NCI-H1092 (cell line): ENCODE data around the gene SOBP.
A peak's percentile ranks its signal among the peaks of the same experiment; 100 is the strongest.

Experiments
- DNase-seq: peaks from one replicate; lab custom pipeline; 2025; lab: John Stamatoyannopoulos, UW

SOBP gene

DNA sequence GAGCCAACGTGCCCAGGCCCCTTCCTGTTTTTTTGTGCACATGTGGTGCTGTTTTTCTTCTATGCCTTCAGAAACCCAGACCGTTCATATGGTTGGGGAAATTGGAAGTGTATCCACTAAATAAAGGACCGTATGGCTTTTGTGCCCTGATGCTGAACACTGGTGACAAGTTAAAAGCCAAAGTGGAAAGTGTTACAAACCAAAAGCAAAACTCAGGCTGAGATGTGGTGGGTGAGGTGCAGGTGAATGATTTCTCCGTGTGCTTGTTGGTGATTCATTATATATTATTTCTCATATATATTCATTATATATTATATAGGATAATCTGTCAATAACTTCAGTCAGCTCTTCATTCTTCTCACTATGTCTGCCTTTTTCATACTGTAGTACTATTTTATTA lies 148.6 kb downstream of the SOBP start:
- DNase-seq: no peak

DNA sequence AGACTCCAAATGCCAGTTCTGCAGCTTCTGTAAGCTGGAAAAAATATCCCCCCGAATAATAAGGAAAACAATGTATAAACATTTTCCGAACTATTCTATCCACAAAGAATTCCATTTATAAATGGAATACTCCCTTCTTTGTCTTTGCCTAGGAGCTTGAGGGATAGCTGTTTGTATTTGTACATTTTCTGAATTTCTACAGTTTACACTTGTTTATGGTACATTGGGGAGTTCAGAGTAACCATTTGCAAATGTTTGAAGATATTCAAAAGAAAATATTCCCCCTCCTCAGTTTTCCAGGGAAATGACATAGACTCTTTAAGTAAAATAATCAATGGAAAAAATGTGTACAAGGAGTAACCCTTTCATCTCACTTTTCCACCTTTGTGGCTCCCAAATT lies 149.6 kb downstream of the SOBP start:
- DNase-seq: no peak

DNA sequence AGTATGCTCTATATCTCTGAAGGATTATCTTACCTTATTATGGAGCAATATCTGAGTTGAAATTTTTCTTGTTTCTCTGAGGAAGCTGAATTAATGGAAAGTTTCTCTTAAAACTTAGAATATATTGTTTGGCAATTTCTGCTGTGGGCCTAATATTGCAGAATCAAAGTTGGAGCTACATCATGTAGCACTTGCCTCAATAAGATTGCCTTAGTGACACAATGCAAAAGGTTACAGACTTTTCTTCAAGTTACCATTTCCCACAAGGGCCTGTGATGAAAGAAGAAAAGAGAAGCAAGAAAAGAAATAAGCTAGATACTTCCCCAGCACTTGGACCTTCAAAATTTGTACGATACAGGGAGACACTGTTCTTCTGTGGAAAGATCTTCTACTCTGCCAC lies 151.2 kb downstream of the SOBP start:
- DNase-seq: no peak

- DNase-seq: peak; percentile 38
Measured at GRCh38 chr6:107641500-107641941, 151.6 kb downstream of the SOBP start.

DNA sequence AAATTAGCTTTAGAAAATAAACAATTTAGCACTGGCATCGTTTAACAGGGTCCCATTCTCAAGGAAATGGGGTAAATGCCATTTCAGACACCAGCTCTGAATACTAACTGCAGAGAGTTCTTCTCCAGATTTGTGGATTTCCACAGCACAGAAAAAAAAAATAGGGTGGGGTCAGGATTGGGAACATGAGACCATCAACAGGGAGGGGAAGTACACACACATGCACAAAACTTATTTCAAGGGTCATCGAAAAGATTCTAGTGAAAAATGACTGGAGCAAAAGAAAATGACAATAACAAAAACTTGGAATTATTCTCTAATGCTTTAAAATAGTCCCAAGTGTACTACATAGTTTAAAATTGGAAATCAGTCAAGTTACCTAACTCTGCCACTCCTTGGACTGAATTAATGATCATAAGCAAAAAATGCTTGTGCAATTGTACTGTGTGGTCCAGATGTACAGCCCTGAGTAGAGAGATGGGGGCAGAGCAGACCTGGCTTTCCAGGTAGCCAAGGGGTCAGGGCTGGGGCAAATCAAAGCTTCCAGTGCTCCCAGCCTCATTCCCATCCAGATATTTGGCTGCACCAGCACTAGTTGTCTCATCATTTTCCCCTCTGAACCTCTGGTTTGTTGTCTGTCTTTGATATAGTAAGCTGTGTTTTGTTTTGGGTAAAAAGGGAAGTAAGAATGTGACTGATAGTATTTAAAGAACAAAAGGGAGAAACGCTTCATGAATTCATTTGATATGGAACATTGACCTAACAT lies 152.4 kb downstream of the SOBP start:
- no peak for DNase-seq

DNA sequence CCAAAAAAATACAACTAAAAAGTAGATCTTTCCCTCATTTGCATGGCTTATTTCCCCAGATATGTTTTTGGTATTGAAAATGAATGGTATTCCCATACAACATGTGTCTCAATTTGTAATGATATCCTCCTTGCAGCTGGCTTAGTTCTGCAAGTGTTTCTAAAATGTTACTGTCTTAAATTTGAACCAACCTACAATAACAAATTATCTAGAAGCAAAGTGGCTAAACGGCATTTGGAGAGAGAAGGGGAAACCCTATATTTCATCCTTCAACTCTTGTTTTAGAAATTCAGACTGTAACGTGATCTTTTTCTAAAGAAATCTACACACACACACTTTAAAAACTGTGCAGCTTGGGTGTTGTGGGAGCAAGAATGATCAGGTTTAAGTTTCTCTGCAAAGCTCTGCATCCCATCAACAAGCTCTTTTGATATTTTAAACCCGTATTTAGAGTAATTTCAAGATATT lies 153.0 kb downstream of the SOBP start:
- DNase-seq: no peak

DNA sequence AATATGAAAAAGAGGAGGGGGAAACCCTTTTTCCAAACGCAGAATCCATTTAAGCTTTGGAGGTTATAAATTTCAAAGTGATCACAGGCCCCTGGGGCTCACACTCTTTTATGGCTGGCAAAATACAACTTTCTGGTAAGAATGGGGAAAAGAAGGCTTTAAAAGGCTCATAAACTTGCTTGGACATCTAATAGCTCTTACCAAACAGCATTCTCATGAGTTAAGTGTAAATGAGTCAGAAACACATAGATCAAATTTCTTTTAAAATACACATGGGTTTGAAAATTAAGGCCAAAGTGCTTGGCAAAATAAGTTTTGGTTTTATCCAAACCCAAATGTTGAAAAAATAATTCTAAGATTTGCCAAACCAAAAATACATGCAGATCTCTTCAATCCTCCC lies 154.6 kb downstream of the SOBP start:
- DNase-seq: no peak

DNA sequence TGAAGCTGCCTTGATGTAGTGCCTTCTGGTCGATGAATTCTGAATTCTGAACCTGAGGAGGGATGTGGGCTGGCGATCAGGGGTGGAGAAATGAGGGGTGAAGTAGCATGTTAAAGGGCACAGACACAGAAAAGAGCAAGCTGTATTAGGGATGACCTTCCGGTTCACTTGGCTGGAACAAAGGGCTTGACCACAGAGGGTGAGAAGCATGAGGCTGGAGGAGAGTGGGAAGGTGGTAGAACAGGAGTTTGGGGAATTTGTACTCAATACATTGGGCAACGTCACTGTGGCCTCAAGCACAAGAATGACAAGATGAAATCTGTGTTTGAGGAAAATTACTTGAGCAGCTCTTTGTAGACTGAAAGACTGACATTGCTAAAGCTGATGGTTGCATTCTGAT lies 155.8 kb downstream of the SOBP start:
- no peak for DNase-seq

DNA sequence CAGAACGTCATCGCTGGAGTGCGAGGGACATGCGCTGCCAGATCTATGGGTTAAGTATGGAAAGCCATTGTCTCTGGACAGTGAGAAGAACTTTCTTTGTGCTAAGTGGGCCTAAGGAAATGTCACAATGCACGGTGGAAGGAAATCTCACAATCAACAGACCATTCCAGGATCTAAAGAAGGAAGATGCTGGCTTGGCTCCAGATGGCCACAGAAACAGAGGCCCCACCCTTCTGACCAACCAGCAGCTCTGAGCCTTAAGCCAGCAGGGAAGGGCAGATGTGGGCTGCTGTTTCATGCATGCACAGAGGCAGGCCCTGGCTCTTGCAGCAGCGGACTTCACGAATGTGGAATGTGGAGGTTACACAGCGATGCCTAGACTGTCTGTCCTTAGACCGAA lies 156.3 kb downstream of the SOBP start:
- no peak for DNase-seq

DNA sequence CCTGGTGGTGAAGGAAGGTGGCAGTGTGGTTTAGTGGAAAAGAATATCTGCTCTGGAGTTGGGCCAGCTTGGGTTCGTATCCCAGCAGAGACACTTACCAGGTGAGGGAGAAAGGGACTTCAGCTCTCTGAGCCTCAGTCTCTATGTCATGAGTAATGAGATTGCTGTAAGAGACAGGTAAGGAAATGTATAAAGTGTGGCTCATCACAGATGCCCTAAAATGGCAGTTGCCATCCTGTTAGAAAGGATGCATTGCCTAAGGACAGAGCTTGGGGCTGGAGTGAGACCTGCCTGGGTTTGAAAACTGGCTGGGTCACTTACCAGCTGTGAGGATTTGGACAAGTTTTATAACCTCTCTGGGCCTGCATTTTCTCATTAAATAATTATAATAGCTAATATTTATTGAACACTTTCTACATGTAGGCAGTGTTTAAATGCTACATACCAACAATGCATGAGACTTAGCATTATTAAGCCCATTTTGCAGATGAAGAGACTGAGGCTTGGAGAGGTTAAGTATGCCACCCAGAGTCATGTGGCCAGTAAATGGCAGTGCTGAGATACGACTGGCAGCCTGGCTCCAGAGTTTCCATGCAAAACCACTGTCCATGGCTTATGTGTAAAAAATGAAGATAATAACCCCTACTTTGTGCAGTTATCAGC lies 157.0 kb downstream of the SOBP start:
- no peak for DNase-seq

DNA sequence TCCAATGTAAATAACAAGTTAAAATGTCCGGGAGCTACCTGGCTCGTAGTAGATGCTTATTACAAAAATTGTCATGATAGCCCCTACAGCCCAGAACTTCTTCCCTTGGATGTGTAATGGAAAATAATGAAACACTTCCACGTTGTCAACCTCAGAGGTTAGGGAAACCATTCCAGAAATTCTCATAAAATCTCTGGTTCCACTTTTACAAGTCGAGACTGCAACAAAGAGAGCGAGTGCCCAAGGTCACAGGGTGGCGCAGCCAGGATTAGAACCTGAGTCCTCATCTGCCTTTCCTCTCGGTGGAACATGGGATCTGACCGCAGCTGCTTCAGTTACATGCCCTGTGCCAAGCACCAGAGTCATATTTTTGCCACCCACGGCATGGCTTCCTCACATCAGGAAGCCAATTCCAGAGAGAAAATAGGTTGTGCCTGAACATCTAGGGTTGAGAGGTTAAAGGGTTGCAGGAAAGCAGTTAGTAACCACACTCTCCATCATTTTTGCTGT lies 157.6 kb downstream of the SOBP start:
- no peak for DNase-seq

GRCh38 chr6:107648983-107649382 lies 159.1 kb downstream of the SOBP start:
- no peak for DNase-seq

GRCh38 chr6:107652526-107653182 lies 162.7 kb downstream of the SOBP start:
- DNase-seq: no peak

DNA sequence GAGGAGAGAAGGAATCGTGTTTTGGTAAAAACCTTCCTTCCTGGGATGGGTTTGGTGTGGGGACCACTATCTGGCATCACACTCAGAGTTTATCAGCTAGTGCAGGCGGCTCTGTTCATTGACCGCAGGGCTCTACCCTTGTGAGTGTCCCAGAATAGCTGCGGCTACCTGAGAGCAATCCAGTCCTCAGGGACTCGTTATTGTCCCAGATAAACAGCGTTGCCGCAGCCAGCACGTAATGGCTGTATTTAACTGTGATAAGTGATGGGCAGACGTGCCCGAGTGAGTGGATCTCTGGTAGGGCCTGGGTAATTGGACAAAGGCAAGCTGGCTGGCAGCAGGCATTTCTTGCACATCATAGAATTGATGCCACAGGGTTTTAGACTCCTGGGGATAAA lies 163.3 kb downstream of the SOBP start:
- DNase-seq: peak; percentile 84

- no peak for DNase-seq
Measured at GRCh38 chr6:107653861-107654394, 164.0 kb downstream of the SOBP start.

- no peak for DNase-seq
Measured at GRCh38 chr6:107654764-107655163, 164.8 kb downstream of the SOBP start.

- no peak for DNase-seq
Measured at GRCh38 chr6:107655245-107655644, 165.3 kb downstream of the SOBP start.

- no peak for DNase-seq
Measured at GRCh38 chr6:107655864-107656263, 165.9 kb downstream of the SOBP start.

DNA sequence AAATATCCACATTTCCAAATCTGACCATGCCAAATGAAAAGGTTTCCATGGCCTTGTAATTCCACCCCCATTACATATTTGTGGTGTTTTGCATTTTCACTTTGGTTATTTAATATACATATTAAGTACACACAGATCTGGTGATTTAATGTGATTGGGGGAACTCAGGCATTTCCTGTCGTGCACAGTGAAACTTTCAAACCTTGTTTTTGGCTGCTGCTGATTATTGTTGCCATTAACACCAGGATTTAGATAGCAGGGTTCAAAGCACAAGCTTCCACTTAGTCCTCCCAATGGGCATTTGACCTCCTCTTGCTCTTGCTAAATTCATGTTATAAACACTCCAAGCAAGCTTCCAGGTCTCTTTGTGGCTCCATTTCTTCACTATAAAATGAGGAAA lies 166.5 kb downstream of the SOBP start:
- no peak for DNase-seq

GRCh38 chr6:107656883-107657282 lies 167.0 kb downstream of the SOBP start:
- no peak for DNase-seq

- DNase-seq: no peak
Measured at GRCh38 chr6:107657373-107657754, 167.4 kb downstream of the SOBP start.

- DNase-seq: peak; percentile 60
Measured at GRCh38 chr6:107657755-107658461, 168.0 kb downstream of the SOBP start.
